Measurements from ENCODE around the gene FAM184A.
"Not testable (repeated sequence)": the region's sequence is repeated elsewhere in the genome, so short reads cannot be mapped to it uniquely, and the experiment has no call there.

The FAM184A gene

GRCh38 chr6:119020597-119021561, 57.6 kb downstream of the FAM184A start:
- Histone ChIP-seq H3K27me3 (replicated peaks) (no peaks in the 10 kb centered on the region), H3K4me3 (ENCODE audit: low read depth, low read length) (no peak overlapping the region), H3K36me3 (replicated peaks) (no peaks in the 10 kb centered on the region), H3K27ac (no peak overlapping the region)
- in situ Hi-C loops (cut with HindIII; ENCODE audit: low pct_ligation_motif_present, low sequenced_read_pairs) = no loop called here
- DNase-seq = no peak
- no peak for TF ChIP-seq CTCF (IDR thresholded peaks at IDR 0.05; ENCODE audit: low read depth, low read length, missing control alignments)

GRCh38 chr6:119015165-119015564, 63.3 kb downstream of the FAM184A start:
- H3K27me3 ChIP-seq (replicated peaks); in situ Hi-C loops (cut with HindIII; ENCODE audit: low pct_ligation_motif_present, low sequenced_read_pairs): not testable (repeated sequence)

DNA sequence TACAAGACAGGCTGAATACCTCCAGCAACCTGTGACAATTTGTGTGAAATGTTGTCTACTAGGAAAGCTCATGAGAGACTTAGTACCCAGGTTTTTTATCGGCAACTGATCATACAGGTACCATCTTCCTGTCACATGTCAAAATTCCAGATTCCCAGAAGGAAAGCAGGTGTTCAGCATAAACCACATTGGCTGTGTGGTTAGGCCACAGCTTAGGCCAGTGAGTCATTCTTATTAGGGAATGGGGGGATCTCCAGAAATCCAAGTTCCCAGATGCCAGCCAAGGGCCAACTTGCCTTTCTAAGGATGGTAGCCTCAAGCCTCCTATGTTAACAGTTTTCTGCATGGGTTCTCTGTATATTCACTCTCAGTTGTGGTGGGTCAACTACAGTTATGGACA, 65.9 kb downstream of the FAM184A start:
- Histone ChIP-seq H3K36me3 (replicated peaks) (no peaks in the 10 kb centered on the region), H3K27me3 (replicated peaks) (no peaks in the 10 kb centered on the region), H3K27ac (no peak overlapping the region), H3K4me3 (ENCODE audit: low read depth, low read length) (no peak overlapping the region)
- in situ Hi-C loops (cut with HindIII; ENCODE audit: low pct_ligation_motif_present, low sequenced_read_pairs) = no loop called here
- TF ChIP-seq CTCF (IDR thresholded peaks at IDR 0.05; ENCODE audit: low read depth, low read length, missing control alignments) = no peak
- no peak for DNase-seq

More at GRCh38 chr6:119015165-119015564, 63.3 kb downstream of the FAM184A start:
- not testable (repeated sequence) for H3K27ac ChIP-seq; H3K36me3 ChIP-seq (replicated peaks); DNase-seq; H3K4me3 ChIP-seq (ENCODE audit: low read depth, low read length)

DNA sequence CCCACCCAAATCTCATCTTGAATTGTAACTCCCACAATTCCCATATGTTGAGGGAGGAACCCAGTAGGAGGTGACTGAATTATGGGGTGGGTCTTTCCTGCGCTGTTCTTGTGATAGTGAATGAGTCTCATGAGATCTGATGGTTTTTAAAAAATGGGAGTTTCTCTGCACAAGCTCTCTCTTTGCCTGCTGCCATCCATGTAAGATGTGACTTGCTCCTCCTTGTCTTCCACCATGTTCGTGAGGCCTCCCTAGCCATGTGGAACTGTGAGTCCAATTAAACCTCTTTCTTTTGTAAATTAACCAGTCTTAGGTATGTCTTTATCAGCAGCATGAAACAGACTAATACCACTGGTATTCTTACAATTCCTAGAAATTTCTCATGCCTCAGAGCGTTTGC, 69.2 kb downstream of the FAM184A start:
- H3K36me3 ChIP-seq (replicated peaks); H3K27me3 ChIP-seq (replicated peaks); DNase-seq; H3K27ac ChIP-seq; H3K4me3 ChIP-seq (ENCODE audit: low read depth, low read length); in situ Hi-C loops (cut with HindIII; ENCODE audit: low pct_ligation_motif_present, low sequenced_read_pairs): not testable (repeated sequence)

GRCh38 chr6:119006974-119007373, 71.5 kb downstream of the FAM184A start:
- no peak overlapping the region for H3K4me3 ChIP-seq (ENCODE audit: low read depth, low read length)
- no peaks in the 10 kb centered on the region for H3K36me3 ChIP-seq (replicated peaks)
- no peak for DNase-seq
- H3K27ac ChIP-seq = no peak overlapping the region
- H3K27me3 ChIP-seq (replicated peaks) = no peaks in the 10 kb centered on the region
- TF ChIP-seq CTCF (IDR thresholded peaks at IDR 0.05; ENCODE audit: low read depth, low read length, missing control alignments) = no peak
- in situ Hi-C loops (cut with HindIII; ENCODE audit: low pct_ligation_motif_present, low sequenced_read_pairs) = no loop called here

DNA sequence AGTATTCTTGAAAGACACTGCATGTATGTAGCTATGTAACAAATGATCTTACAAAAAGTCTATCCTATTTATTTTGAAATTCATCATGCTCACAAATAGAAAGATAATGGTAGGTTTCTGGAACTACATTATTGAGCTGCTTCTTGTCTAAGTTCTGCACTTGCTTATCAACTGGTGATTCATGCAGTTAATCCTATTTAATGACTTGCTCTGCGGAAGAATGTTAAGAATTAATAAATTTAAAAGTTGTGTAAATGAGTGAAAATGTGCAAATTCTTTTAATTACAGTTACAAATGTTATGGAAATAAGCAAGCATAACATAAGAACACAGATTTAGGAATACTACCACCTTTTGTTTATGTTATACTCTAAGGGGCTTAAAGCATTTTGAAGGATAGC, 76.4 kb downstream of the FAM184A start:
- no peak for DNase-seq
- H3K36me3 ChIP-seq (replicated peaks) = no peaks in the 10 kb centered on the region
- H3K27ac ChIP-seq = no peak overlapping the region
- no peak for TF ChIP-seq CTCF (IDR thresholded peaks at IDR 0.05; ENCODE audit: low read depth, low read length, missing control alignments)
- no peaks in the 10 kb centered on the region for H3K27me3 ChIP-seq (replicated peaks)
- H3K4me3 ChIP-seq (ENCODE audit: low read depth, low read length) = no peak overlapping the region
- in situ Hi-C loops (cut with HindIII; ENCODE audit: low pct_ligation_motif_present, low sequenced_read_pairs) = no loop called here
